ENCODE results near the gene PTCD3.

The PTCD3 gene

DNA sequence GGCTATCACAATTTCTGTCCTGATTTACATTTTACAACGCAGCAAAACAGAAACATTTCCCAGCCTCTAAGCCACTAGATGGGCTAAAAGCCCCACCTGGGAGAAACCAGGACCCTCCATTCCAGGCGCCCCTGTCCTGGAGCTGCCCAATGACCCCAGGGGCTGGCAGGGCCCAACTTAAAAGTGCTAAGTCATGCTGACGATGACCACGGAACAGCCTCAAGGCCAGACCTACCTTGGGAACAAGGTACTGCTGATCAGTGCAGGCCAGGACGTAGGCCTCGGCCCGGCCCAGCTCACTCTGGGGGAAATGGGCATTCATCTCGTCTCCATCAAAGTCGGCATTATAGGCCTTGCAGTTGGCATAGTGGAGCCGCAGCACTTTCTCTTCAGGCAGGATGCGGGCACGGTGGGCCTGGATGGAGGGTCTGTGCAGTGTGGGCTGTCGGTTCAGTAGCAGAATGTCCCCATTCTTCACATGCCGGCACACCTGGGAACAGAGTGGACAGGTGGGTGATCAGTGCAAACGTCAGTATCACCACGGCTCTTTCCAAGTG lies 36.2 kb upstream of the PTCD3 start:
- Histone ChIP-seq H3K9ac (ENCODE audit: low read length in 2 of 2) (peak overlapping the region in 1 of 2 donors; percentile 21), H3K9me3 (ENCODE audit: control insufficient read depth in 2 of 2, low read length in 2 of 2) (no peaks in the 10 kb centered on the region), H3K36me3 (ENCODE audit: control insufficient read depth in 2 of 2, insufficient read depth in 2 of 2, low read length in 2 of 2) (peaks cover 49 to 51% of the 10 kb centered on the region in 2 donors), H3K4me3 (ENCODE audit: low read length in 2 of 2) (no peak overlapping the region), H3K27ac (ENCODE audit: low read length) (no peak overlapping the region), H3K27me3 (ENCODE audit: control insufficient read depth in 1 of 2, insufficient read depth in 2 of 2, low read length in 2 of 2) (no peaks in the 10 kb centered on the region), H3K4me1 (ENCODE audit: control insufficient read depth, insufficient read depth, low read length) (peaks cover 21% of the 10 kb centered on the region)

DNA sequence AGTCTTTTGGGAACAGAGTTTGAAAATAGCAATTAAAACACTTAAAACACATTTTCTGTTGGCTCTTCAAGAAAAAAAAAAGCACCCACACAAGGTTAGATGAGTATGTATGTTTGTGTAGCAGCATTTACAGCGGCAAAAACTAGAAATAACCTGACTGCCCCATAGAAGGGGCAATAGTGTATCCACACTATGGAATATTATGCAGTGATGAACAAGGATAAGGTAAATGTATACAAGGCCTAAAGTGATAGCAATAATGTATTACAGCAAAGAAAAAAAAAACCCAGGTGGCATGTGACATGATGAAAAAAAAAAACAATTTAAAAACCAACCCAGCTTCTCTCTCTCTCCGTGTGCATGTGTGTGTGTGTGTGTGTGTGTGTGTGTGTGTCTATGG lies 35.2 kb upstream of the PTCD3 start:
- peaks cover 42 to 43% of the 10 kb centered on the region in 2 donors for H3K36me3 ChIP-seq (ENCODE audit: control insufficient read depth in 2 of 2, insufficient read depth in 2 of 2, low read length in 2 of 2)
- no peaks in the 10 kb centered on the region for H3K9me3 ChIP-seq (ENCODE audit: control insufficient read depth in 2 of 2, low read length in 2 of 2)
- H3K4me1 ChIP-seq (ENCODE audit: control insufficient read depth, insufficient read depth, low read length), result peaks cover 19% of the 10 kb centered on the region

DNA sequence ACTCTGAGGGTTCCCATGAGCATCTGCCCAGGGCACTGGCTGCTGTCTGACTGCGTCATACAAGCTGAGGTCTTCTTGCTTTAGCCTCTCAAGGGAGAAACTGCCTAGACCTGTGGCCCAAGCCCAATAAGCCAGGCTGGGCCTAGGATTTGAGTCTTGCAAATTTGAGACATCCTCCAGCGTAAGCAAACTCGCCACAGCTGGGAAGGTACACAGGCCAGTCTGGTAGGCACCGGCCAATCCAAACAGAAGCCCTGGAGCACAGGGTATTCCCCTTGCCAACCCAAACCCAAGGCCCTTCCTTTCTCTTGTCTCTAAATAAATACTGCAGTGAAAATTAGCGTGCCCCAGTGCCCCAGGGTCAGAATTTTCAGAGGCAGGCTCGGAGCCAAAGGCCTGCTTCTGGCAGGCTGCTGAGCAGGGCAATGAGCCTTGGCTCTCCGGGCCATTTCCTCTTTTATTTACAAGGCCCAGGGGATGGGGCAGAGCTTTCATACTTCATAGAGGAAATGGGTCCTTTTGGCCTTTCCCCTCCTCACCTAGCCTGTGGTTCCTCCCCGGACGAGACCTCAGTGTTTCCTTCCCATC lies 33.7 kb upstream of the PTCD3 start:
- Histone ChIP-seq H3K27me3 (ENCODE audit: control insufficient read depth in 1 of 2, insufficient read depth in 2 of 2, low read length in 2 of 2) (no peaks in the 10 kb centered on the region), H3K4me3 (ENCODE audit: low read length in 2 of 2) (peak overlapping the region in 1 of 2 donors; percentile 22), H3K36me3 (ENCODE audit: control insufficient read depth in 2 of 2, insufficient read depth in 2 of 2, low read length in 2 of 2) (peaks cover 53 to 54% of the 10 kb centered on the region in 2 donors), H3K9ac (ENCODE audit: low read length in 2 of 2) (peak overlapping the region in 1 of 2 donors; percentile 13), H3K9me3 (ENCODE audit: control insufficient read depth in 2 of 2, low read length in 2 of 2) (no peaks in the 10 kb centered on the region), H3K4me1 (ENCODE audit: control insufficient read depth, insufficient read depth, low read length) (peaks cover 16% of the 10 kb centered on the region), H3K27ac (ENCODE audit: low read length) (peak overlapping the region; percentile 73)

More for the DNA sequence above, 35.2 kb upstream of the PTCD3 start:
- no peaks in the 10 kb centered on the region for H3K27me3 ChIP-seq (ENCODE audit: control insufficient read depth in 1 of 2, insufficient read depth in 2 of 2, low read length in 2 of 2)
- no peak overlapping the region for H3K9ac ChIP-seq (ENCODE audit: low read length in 2 of 2)
- H3K27ac ChIP-seq (ENCODE audit: low read length), result no peak overlapping the region
- no peak overlapping the region for H3K4me3 ChIP-seq (ENCODE audit: low read length in 2 of 2)

DNA sequence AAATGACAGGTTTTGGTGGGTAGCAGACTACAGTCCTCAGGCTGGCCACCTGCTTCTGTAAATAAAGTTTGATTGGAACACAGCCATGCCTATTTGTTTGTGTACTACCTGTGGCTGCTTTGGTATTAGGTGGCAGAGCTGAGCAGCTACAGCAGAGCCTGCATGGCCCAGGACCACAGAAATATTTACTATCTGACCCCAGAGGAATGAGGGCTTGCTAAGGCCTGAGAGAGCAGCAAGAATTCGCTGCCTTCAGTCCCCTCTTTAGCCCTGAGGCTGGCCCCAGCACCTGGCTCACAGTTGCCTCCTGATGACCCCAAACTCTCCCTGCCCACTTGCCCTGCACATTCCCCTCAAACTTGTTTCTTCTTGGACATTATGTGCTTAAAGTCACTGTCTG lies 32.8 kb upstream of the PTCD3 start:
- Histone ChIP-seq H3K9ac (ENCODE audit: low read length in 2 of 2) (no peak overlapping the region), H3K27me3 (ENCODE audit: control insufficient read depth in 1 of 2, insufficient read depth in 2 of 2, low read length in 2 of 2) (no peaks in the 10 kb centered on the region), H3K36me3 (ENCODE audit: control insufficient read depth in 2 of 2, insufficient read depth in 2 of 2, low read length in 2 of 2) (peaks cover 55 to 58% of the 10 kb centered on the region in 2 donors), H3K27ac (ENCODE audit: low read length) (no peak overlapping the region), H3K4me3 (ENCODE audit: low read length in 2 of 2) (no peak overlapping the region), H3K4me1 (ENCODE audit: control insufficient read depth, insufficient read depth, low read length) (peaks cover 16% of the 10 kb centered on the region), H3K9me3 (ENCODE audit: control insufficient read depth in 2 of 2, low read length in 2 of 2) (no peaks in the 10 kb centered on the region)

- Histone ChIP-seq H3K4me3 (ENCODE audit: low read length in 2 of 2) (no peak overlapping the region), H3K27ac (ENCODE audit: low read length) (no peak overlapping the region), H3K36me3 (ENCODE audit: control insufficient read depth in 2 of 2, insufficient read depth in 2 of 2, low read length in 2 of 2) (peaks cover 50 to 54% of the 10 kb centered on the region in 2 donors), H3K4me1 (ENCODE audit: control insufficient read depth, insufficient read depth, low read length) (peaks cover 11% of the 10 kb centered on the region), H3K27me3 (ENCODE audit: control insufficient read depth in 1 of 2, insufficient read depth in 2 of 2, low read length in 2 of 2) (no peaks in the 10 kb centered on the region), H3K9ac (ENCODE audit: low read length in 2 of 2) (no peak overlapping the region), H3K9me3 (ENCODE audit: control insufficient read depth in 2 of 2, low read length in 2 of 2) (no peaks in the 10 kb centered on the region)
Observed at GRCh38 chr2:86074256-86074655, 31.8 kb upstream of the PTCD3 start.

DNA sequence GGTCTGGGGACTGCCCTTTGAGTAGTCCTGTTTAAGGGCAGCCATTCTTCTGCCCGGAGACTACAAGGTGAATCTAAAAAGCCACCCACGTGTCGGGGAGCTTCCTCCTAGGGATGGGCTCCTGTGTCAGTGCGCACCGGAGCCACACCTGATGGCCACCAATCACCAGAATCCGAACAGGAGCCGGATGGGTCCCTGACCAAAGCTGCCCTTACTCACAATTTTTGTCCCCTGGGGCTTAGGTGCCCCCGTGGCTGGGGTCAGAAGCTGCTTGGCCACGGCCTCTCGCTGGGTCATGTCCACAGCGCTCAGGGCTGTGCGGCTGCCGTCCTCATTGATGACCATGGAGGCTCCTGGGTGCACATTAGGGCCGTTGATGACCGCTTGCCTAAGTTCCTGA lies 31.2 kb upstream of the PTCD3 start:
- no peaks in the 10 kb centered on the region for H3K9me3 ChIP-seq (ENCODE audit: control insufficient read depth in 2 of 2, low read length in 2 of 2)
- no peak overlapping the region for H3K9ac ChIP-seq (ENCODE audit: low read length in 2 of 2)
- peaks cover 44 to 49% of the 10 kb centered on the region in 2 donors for H3K36me3 ChIP-seq (ENCODE audit: control insufficient read depth in 2 of 2, insufficient read depth in 2 of 2, low read length in 2 of 2)
- no peaks in the 10 kb centered on the region for H3K27me3 ChIP-seq (ENCODE audit: control insufficient read depth in 1 of 2, insufficient read depth in 2 of 2, low read length in 2 of 2)
- no peak overlapping the region for H3K4me3 ChIP-seq (ENCODE audit: low read length in 2 of 2)
- H3K4me1 ChIP-seq (ENCODE audit: control insufficient read depth, insufficient read depth, low read length), result peaks cover 13% of the 10 kb centered on the region
- no peak overlapping the region for H3K27ac ChIP-seq (ENCODE audit: low read length)

DNA sequence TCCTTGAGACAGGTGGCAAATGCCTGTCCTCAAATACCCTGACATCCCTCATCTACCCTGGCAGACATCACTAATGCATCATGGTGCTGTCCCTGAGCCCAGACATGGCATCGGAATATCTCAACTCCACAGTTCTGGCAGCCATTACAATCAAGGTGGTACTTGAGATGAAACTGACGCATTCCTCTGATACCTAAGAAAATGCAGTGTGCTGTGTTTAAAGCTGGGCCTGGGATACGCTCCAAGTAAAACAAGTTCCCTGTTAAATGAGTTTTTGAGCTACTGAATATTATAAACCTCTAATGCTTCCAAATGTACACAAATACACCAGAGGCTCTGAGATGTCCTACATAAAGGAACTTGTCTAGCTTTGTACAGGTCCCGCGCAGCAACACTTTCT lies 30.1 kb upstream of the PTCD3 start:
- no peak overlapping the region for H3K9ac ChIP-seq (ENCODE audit: low read length in 2 of 2)
- peaks cover 48 to 53% of the 10 kb centered on the region in 2 donors for H3K36me3 ChIP-seq (ENCODE audit: control insufficient read depth in 2 of 2, insufficient read depth in 2 of 2, low read length in 2 of 2)
- H3K27me3 ChIP-seq (ENCODE audit: control insufficient read depth in 1 of 2, insufficient read depth in 2 of 2, low read length in 2 of 2), result no peaks in the 10 kb centered on the region
- no peaks in the 10 kb centered on the region for H3K9me3 ChIP-seq (ENCODE audit: control insufficient read depth in 2 of 2, low read length in 2 of 2)
- peaks cover 24% of the 10 kb centered on the region for H3K4me1 ChIP-seq (ENCODE audit: control insufficient read depth, insufficient read depth, low read length)
- H3K4me3 ChIP-seq (ENCODE audit: low read length in 2 of 2), result no peak overlapping the region
- H3K27ac ChIP-seq (ENCODE audit: low read length), result no peak overlapping the region

DNA sequence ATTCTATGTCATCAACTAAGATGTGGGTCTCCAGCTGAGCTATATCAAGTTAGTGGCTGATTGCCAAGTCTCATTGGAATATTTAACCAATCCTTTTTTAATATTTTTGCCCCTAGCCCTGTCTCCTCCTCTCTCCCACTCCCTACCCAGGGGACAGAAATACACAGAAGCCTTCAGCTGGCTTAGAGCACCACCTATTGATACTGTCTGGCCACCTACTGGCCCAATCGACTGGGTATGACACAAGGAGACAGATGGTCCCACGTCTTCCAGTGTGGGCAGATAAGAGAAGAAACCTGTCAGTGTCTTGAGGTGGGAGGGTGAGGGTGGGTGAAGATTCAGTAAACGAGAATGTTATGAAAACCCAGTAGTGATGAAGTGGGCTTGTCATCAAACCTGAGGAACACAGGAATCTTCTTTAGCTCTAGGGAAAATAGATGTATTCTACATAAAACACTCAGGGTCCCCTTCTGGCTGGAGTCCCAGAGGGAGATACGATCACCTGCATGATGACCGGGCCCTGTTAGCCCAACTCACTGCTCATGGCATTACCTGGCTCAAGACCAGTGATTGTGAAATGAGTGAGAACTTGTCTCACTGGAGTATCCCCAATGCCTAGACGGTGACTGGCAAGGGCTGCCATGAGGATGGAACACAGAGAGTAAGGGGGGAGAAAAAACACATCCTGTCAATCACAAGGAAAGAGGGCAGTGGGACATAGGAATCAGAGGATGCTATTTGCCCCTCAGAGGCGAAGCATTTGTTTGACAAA lies 27.1 kb upstream of the PTCD3 start:
- H3K27ac ChIP-seq (ENCODE audit: low read length), result no peak overlapping the region
- no peak overlapping the region for H3K9ac ChIP-seq (ENCODE audit: low read length in 2 of 2)
- H3K9me3 ChIP-seq (ENCODE audit: control insufficient read depth in 2 of 2, low read length in 2 of 2), result no peaks in the 10 kb centered on the region
- peaks cover 12% of the 10 kb centered on the region for H3K4me1 ChIP-seq (ENCODE audit: control insufficient read depth, insufficient read depth, low read length)
- H3K27me3 ChIP-seq (ENCODE audit: control insufficient read depth in 1 of 2, insufficient read depth in 2 of 2, low read length in 2 of 2), result no peaks in the 10 kb centered on the region
- H3K4me3 ChIP-seq (ENCODE audit: low read length in 2 of 2), result no peak overlapping the region
- H3K36me3 ChIP-seq (ENCODE audit: control insufficient read depth in 2 of 2, insufficient read depth in 2 of 2, low read length in 2 of 2), result peaks cover 43 to 48% of the 10 kb centered on the region in 2 donors

- Histone ChIP-seq H3K36me3 (ENCODE audit: control insufficient read depth in 2 of 2, insufficient read depth in 2 of 2, low read length in 2 of 2) (peaks cover 36 to 39% of the 10 kb centered on the region in 2 donors), H3K9me3 (ENCODE audit: control insufficient read depth in 2 of 2, low read length in 2 of 2) (no peaks in the 10 kb centered on the region), H3K4me3 (ENCODE audit: low read length in 2 of 2) (no peak overlapping the region), H3K27me3 (ENCODE audit: control insufficient read depth in 1 of 2, insufficient read depth in 2 of 2, low read length in 2 of 2) (no peaks in the 10 kb centered on the region), H3K9ac (ENCODE audit: low read length in 2 of 2) (no peak overlapping the region), H3K27ac (ENCODE audit: low read length) (no peak overlapping the region), H3K4me1 (ENCODE audit: control insufficient read depth, insufficient read depth, low read length) (peaks cover 12% of the 10 kb centered on the region)
Observed at GRCh38 chr2:86079981-86080911, 25.8 kb upstream of the PTCD3 start.

DNA sequence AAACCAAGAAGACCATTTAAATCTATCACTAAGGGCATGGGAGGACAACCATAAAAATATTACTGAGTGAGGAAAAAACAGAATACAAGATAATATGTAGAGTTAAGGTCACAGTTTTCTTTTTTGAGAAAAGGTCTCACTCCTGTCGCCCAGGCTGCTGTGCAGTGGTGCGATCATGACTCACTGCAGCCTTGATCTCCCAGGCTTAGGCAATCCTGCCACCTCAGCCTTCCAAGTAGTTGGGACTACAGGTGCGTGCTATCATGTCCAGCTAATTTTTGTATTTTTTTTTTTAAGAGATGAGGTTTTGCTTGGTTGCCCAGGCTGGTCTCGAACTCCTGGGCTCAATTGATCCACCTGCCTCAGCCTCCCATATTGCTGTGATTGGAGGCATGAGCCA lies 24.3 kb upstream of the PTCD3 start:
- H3K4me1 ChIP-seq (ENCODE audit: control insufficient read depth, insufficient read depth, low read length), result peaks cover 12% of the 10 kb centered on the region
- no peak overlapping the region for H3K4me3 ChIP-seq (ENCODE audit: low read length in 2 of 2)
- H3K9ac ChIP-seq (ENCODE audit: low read length in 2 of 2), result no peak overlapping the region
- H3K27me3 ChIP-seq (ENCODE audit: control insufficient read depth in 1 of 2, insufficient read depth in 2 of 2, low read length in 2 of 2), result no peaks in the 10 kb centered on the region
- no peak overlapping the region for H3K27ac ChIP-seq (ENCODE audit: low read length)
- peaks cover 33 to 39% of the 10 kb centered on the region in 2 donors for H3K36me3 ChIP-seq (ENCODE audit: control insufficient read depth in 2 of 2, insufficient read depth in 2 of 2, low read length in 2 of 2)
- H3K9me3 ChIP-seq (ENCODE audit: control insufficient read depth in 2 of 2, low read length in 2 of 2), result no peaks in the 10 kb centered on the region

All from stomach smooth muscle (tissue), 2 donors.